HepG2 (cell line): ENCODE measurements around the gene GJC2. TPM values are rescaled to one million over a fixed set of nuclear protein-coding genes. Genes with fewer than 3 reads are reported as not detected.

Experiments
- ARNT2 ChIP-seq: sonication (generic); formaldehyde crosslinking; IDR thresholded peaks from 2 replicates; pipeline ENCODE4 v1.8.0; 2022; ENCODE audit warnings: mild to moderate bottlenecking, low read depth, missing genetic modification reagents, moderate library complexity
- CREB3 ChIP-seq: sonication (generic); formaldehyde crosslinking; IDR thresholded peaks from 2 replicates; pipeline ENCODE4 v1.5.0; 2020; ENCODE audit warnings: missing genetic modification reagents
- CTCF ChIP-seq: sonication (generic); formaldehyde crosslinking; IDR thresholded peaks from 2 replicates; pipeline ENCODE4 v1.5.0; 2020; ENCODE audit warnings: mild to moderate bottlenecking, missing genetic modification reagents, moderate library complexity
- FOXK1 ChIP-seq: sonication (generic); formaldehyde crosslinking; IDR thresholded peaks from 2 replicates; pipeline ENCODE4 v1.4.0; 2020; ENCODE audit warnings: low read depth, missing genetic modification reagents, borderline replicate concordance
- HDAC6 ChIP-seq: fragments of 200-600 bp; sonication (generic); IDR thresholded peaks from 2 replicates; pipeline ENCODE4 v1.7.0; 2017; ENCODE audit warnings: mild to moderate bottlenecking, antibody characterized with exemption, low read length, low read depth
- NFAT5 ChIP-seq: sonication (generic); formaldehyde crosslinking; IDR thresholded peaks from 2 replicates; pipeline ENCODE4 v1.4.0; 2020; ENCODE audit warnings: missing genetic modification reagents
- NR3C1 ChIP-seq: sonication (generic); formaldehyde crosslinking; IDR thresholded peaks from 2 replicates; pipeline ENCODE4 v1.4.0; 2020; ENCODE audit warnings: missing genetic modification reagents
- PTBP1 ChIP-seq: fragments of 200-400 bp; formaldehyde crosslinking; IDR thresholded peaks from 2 replicates; pipeline ENCODE4 v1.6.1; 2018; ENCODE audit warnings: low read length, low read depth; ENCODE audit not compliant: poor library complexity, severe bottlenecking
- SP4 ChIP-seq: sonication (generic); formaldehyde crosslinking; IDR thresholded peaks from 2 replicates; pipeline ENCODE4 v1.8.1; 2023; ENCODE audit warnings: mild to moderate bottlenecking, missing genetic modification reagents
- ZNF318 ChIP-seq: sonication (generic); formaldehyde crosslinking; IDR thresholded peaks from 2 replicates; pipeline ENCODE4 v1.4.0; 2020; ENCODE audit warnings: mild to moderate bottlenecking, missing genetic modification reagents
- ZNF619 ChIP-seq: sonication (generic); formaldehyde crosslinking; IDR thresholded peaks from 2 replicates; pipeline ENCODE4 v1.4.0; 2020; ENCODE audit warnings: mild to moderate bottlenecking, missing genetic modification reagents
- polyA plus RNA-seq, 8 experiments: library from polyadenylated mRNA; depleted of rRNA in 3 of 8; stranded (reverse) in 7 of 8; unstranded in 1 of 8; fragments of >200 nt; fragmentation: Illumina TruSeq in 4 of 8; extraction: Trizol in 4 of 8; gene quantifications; 2 replicates each; pipeline versions ENCODE4 v1.2.1 to v1.2.3, GENCODE V29; 2011 to 2016; ENCODE audit warnings: low read depth in 4 of 8, missing spikeins in 1 of 8, mixed read lengths in 1 of 8; ENCODE audit not compliant: insufficient read depth in 1 of 8
- total RNA-seq, 5 experiments: library from RNA; depleted of rRNA; stranded (reverse); fragments of >200 nt; fragmentation: Illumina TruSeq; extraction: Trizol; gene quantifications; 2 replicates each; pipeline ENCODE4 v1.2.3, GENCODE V29; 2016; ENCODE audit warnings: low read depth in 1 of 5

The GJC2 gene
- total and polyA plus RNA-seq, 2 of the 13 experiments (the other 11 are each of a cell fraction or from before 2014, with no cell fraction given), result 1.6 to 3.8 TPM

- TF ChIP-seq NFAT5 (no peak), PTBP1 (no peak), CTCF (CRISPR knock-in tag) (peak; percentile 83), SP4 (CRISPR knock-in tag) (peak; percentile 98), ZNF619 (CRISPR knock-in tag) (peak; percentile 27; the same call in 1 of the 2 replicates), ZNF318 (CRISPR knock-in tag) (no peak), NR3C1 (CRISPR knock-in tag) (no peak), HDAC6 (no peak), ARNT2 (0 out of 2 replicates have a peak, but pooled peaks have one; percentile 27), FOXK1 (CRISPR knock-in tag) (peak; percentile 78; the same call in 1 of the 2 replicates), CREB3 (CRISPR knock-in tag) (no peak)
Observed at GRCh38 chr1:228139931-228140723, 9.6 kb upstream of the GJC2 start, which contains the start of gene GUK1 (continued).
